Astrocyte of the spinal cord (primary cell): ENCODE data around the gene ATL2.

Source experiments
- DNase-seq: peaks from one replicate; pipeline ENCODE4 v3.0.0; 2011; ENCODE audit warnings: low read depth, low spot score
- H3K4me3 ChIP-seq: 2 replicates; pipeline ENCODE4 v1.5.1; 2011; ENCODE audit warnings: low read depth, mild to moderate bottlenecking, low read length, moderate library complexity
- in situ Hi-C: cut with HindIII; loops from 2 replicates; pipeline ENCODE4 v1.10.0; 2017; ENCODE audit warnings: low sequenced_read_pairs
- TF ChIP-seq, protein P1 (sequence below): IDR thresholded peaks from 2 replicates; pipeline ENCODE4 v1.5.1; 2012; ENCODE audit warnings: low read depth, mild to moderate bottlenecking, low read length, inconsistent platforms

The ATL2 gene

DNA sequence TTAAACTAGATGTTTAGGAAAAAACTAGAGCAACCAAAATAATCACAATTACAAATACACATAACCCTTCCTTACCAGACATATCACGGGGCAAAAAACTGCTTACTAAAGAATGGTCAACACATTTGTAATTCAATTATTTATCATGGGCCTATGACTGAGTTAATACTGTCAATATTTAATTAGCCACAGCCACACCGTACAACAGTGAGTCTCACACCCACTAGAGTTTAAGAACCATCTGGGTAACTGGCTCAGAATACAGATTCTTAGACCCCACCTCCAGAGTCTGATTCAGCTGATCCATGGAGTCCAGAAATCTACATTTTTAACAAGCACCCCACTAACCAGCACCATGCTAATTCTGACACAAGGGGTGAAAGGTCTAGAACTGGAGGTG is 14.8 kb downstream of the ATL2 start:
- TF ChIP-seq, protein P1, sequence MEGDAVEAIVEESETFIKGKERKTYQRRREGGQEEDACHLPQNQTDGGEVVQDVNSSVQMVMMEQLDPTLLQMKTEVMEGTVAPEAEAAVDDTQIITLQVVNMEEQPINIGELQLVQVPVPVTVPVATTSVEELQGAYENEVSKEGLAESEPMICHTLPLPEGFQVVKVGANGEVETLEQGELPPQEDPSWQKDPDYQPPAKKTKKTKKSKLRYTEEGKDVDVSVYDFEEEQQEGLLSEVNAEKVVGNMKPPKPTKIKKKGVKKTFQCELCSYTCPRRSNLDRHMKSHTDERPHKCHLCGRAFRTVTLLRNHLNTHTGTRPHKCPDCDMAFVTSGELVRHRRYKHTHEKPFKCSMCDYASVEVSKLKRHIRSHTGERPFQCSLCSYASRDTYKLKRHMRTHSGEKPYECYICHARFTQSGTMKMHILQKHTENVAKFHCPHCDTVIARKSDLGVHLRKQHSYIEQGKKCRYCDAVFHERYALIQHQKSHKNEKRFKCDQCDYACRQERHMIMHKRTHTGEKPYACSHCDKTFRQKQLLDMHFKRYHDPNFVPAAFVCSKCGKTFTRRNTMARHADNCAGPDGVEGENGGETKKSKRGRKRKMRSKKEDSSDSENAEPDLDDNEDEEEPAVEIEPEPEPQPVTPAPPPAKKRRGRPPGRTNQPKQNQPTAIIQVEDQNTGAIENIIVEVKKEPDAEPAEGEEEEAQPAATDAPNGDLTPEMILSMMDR, result no peak
- no peak overlapping the region for H3K4me3 ChIP-seq
- in situ Hi-C loops, result no loop called here
- no peak for DNase-seq

DNA sequence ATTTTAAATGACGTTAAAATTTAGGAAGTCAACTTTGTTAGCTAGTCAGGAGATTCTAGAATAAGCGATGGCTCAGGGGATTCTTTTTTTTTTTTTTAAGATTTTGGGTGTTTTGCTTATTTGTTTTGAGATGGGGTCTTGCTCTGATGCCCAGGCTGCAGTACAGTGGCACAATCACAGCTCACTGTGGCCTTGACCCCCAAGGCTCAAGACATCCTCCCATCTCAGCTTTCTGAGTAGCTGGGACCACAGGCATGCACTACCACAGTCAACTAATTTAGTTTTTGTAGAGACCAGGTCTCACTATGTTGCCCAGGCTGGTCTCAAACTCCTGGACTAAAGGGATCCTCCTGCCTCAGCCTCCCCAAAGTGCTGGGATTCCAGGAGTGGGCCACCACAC is 16.9 kb downstream of the ATL2 start:
- DNase-seq, result no peak
- H3K4me3 ChIP-seq, result no peak overlapping the region
- in situ Hi-C loops, result no loop called here
- TF ChIP-seq, protein P1, result no peak

DNA sequence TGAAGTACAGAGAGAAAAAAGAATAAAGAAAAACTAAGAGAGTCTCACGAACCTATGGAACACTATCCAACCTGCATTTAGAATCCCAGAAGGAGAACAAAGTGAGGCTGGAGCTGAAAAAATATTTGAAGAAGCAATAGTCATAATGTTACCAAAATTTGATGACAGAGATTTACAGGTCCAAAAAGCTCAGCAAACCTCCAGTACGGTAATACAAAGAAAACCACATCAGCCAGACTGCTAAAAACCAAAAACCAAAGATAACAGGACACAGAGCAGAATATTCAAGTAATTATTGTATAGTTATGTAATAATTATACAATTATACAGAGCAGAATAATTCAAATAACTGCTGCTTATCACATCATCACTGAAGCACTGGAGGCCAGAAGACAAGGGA is 23.7 kb downstream of the ATL2 start:
- H3K4me3 ChIP-seq, result no peak overlapping the region
- no peak for DNase-seq
- in situ Hi-C loops, result no loop called here
- TF ChIP-seq, protein P1, result no peak

DNA sequence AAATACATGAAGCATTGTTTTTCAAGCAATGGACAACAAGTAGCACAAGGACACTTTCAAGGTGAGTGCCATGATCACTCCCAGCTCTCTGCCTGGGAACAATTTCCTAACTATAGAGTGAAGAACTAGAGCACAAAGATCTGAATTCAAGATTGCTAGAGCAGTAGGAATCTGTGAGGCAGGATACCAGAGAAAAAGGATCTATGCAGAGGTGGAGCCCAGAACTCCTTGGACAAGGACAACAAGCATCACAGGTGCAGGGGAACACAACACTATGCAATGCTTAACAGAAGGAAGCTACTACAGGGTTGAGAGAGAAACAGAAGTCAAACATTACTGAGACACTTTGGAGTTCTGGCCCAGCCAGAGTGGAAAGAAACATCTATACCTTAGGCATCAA is 24.7 kb downstream of the ATL2 start:
- no peak overlapping the region for H3K4me3 ChIP-seq
- DNase-seq, result no peak
- TF ChIP-seq, protein P1, result no peak
- in situ Hi-C loops, result no loop called here

DNA sequence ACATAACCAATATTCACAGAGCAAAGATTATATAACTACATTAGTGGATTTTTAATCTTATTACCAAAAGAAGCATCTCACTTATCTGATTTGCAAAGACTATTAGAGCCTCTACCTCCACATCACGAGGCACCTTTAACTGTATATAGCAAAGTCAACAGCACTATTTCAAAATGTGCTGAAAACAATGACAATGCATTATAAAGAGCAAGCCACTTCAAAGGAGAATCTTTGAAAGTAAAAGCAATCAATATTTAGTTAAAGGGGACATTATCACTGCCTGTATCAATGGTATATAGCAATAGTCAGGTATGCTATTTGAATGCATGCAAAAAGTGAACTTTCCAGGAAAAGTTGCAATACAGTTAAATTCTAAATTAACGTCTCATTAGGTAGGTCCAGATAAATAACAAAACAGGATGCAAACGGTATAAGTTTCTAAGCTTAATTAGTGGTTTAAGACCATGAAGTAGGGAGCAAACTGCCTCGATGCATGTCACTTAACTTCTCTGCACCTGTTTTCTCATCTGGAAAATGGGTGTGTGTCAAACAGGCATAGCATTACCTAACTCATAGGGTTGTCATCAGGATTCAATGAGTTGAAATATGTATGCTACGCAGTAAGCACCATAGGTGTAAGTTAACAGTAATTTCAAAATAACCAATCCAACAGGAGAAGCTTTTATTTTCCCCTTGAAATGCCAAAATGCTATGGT is 31.6 kb downstream of the ATL2 start:
- TF ChIP-seq, protein P1, result no peak
- in situ Hi-C loops, result no loop called here
- H3K4me3 ChIP-seq, result no peak overlapping the region
- DNase-seq, result no peak

DNA sequence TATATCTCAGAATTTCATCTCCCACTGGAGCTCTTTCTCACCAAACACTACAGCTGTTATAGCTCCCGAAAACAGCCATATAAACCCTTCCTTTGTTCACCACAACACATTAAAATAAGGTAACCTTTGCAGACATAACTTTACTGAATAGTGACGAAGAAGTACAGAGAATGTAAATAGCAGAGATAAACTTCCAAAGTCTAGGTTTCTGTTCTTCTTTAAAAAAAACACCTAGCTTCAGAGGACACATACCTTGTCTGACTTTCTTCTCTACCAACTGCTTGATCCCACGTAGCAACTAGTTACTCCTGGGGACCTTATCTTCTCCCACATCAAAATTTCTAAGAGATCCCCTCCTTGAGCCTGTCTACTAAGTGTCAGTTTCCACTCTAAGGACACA is 32.3 kb downstream of the ATL2 start:
- H3K4me3 ChIP-seq, result no peak overlapping the region
- TF ChIP-seq, protein P1, result no peak
- in situ Hi-C loops, result no loop called here
- DNase-seq, result no peak
